GM12873 (cell line): ENCODE data around the gene CABLES2.

Experiments used
- TF ChIP-seq, protein P1 (sequence below): IDR thresholded peaks from 2 replicates; pipeline ENCODE4 v1.5.1; 2012; ENCODE audit warnings: low read depth, mild to moderate bottlenecking, moderate library complexity, low read length, control low read depth; ENCODE audit not compliant: insufficient read depth; ENCODE audit errors: missing control alignments

Gene CABLES2

DNA sequence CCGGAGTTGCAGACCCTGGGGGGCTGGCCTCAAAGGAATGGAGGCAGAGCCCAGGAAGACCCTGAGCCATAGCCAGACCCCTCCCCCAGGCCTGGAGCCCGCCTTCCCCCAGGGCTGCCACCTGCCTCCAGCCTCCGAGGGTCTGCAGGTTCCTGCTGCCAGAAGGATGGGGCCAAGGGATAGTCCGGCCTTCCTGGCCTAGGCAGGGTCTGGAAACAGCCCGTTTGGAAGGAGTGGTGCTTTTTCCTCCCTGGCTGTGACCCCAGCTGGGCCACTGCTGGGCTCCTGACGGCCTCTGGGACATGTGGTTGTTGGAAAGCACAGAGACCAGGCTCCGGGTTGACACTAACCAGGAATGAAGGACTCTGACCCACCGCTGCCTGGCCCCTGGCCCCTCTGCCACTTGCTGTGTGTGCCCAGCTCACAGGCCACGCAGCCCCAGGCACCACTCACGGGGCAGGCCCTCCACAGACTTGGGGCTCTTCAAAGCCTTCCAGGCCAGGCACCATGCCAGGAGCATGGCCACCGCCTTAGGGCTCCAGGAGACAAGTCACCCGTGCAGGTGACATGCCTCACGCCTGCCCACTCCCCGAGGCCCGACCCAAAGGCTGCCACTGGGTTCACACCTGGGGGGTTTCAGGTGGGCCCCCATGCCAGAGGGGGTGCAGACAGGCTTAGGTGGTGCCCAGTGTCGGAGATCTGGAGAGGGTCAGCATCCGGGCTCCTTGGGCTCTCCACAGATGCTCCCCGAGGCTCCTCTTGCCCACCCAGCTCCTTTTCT lies 36.1 kb downstream of the CABLES2 start:
- TF ChIP-seq, protein P1, sequence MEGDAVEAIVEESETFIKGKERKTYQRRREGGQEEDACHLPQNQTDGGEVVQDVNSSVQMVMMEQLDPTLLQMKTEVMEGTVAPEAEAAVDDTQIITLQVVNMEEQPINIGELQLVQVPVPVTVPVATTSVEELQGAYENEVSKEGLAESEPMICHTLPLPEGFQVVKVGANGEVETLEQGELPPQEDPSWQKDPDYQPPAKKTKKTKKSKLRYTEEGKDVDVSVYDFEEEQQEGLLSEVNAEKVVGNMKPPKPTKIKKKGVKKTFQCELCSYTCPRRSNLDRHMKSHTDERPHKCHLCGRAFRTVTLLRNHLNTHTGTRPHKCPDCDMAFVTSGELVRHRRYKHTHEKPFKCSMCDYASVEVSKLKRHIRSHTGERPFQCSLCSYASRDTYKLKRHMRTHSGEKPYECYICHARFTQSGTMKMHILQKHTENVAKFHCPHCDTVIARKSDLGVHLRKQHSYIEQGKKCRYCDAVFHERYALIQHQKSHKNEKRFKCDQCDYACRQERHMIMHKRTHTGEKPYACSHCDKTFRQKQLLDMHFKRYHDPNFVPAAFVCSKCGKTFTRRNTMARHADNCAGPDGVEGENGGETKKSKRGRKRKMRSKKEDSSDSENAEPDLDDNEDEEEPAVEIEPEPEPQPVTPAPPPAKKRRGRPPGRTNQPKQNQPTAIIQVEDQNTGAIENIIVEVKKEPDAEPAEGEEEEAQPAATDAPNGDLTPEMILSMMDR = no peak

DNA sequence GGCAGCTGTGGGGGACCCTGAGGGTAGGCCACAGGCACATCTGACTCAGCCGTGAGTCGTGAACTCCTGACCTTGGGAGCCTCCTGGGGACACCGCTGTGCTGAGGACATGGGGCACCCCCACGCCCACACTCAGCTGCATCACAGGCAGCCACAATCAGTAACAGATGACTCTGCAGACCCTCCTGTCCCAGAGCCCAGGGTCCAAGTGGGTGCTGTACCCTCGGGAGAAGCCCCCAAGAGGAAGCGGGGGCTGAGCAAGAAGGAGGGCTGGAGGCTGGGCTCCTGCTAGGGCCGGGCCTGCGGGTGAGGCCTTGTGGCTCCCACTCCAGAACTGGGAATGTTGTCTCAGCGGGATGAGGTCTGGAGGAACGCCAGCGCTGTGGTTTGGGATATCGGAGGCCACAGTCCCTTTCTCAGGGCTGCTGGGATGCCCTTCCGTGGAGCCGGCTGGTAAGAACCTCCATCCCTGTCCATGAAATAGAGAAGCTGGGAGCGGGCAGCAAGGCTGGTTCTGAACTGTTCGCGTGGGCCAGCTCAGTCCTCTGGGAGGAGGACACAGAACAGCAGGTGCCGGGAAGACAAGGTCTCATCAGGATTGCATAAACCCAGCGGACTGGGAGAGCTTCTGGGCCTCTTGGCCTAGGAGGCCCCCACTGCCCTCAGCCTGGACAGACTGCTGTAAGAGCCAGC lies 36.8 kb downstream of the CABLES2 start:
- TF ChIP-seq, protein P1 = no peak

DNA sequence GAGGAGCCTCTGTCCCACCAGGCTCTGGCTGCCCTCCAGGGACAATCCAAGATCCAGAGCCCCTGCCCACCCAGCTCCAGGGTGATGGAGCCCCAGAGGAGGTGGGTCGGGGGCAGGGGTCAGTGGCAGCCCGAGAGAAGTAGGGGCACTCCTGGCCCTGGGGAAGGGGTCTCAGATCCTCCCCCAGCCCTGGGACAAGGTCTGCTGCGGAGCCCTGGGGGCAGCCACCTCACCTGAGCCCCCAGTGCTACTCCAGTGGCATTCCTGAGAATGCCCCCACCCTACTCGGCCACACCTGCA lies 37.3 kb downstream of the CABLES2 start:
- TF ChIP-seq, protein P1 = no peak

DNA sequence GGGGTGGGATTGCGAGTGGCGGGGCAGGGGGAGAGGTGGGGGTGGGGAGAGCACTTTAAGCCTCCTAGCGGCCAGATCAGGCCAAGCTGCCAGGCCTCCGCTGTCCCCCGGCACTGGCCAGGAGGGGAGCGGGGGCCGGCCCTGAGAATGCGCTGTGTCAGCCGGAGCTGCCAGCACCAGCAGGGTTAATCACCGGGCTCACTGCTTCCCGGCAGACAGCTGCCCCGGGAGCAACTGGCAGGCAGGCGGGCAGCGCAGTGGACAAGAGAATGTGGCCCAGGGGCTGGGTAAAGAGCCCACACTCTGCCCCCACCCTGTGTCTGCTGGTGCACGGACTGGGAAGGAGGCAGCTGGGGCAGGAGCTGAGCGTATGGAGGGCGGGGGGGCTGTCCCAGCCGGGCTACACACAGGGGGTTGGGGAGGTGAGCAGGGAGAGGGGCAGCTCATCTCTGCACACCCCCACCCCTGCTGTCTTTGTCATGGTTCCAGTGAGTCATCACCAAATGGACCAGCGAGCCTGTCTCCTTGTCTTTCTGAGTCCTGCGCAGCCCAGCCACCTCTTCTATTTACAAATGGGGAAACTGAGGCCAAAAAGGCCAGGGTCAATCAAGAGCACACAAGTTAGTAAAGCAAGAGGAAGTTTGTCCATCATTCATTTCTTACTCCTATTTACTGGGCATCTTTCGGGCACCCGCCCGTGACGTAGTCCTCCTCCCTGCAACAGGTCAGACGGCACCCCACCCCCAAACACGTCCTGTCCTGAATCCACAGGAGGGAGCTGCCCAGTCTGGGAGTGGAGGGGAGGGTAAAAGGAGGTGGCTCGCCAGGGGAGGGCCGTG lies 37.9 kb downstream of the CABLES2 start:
- TF ChIP-seq, protein P1 = peak; percentile 36

DNA sequence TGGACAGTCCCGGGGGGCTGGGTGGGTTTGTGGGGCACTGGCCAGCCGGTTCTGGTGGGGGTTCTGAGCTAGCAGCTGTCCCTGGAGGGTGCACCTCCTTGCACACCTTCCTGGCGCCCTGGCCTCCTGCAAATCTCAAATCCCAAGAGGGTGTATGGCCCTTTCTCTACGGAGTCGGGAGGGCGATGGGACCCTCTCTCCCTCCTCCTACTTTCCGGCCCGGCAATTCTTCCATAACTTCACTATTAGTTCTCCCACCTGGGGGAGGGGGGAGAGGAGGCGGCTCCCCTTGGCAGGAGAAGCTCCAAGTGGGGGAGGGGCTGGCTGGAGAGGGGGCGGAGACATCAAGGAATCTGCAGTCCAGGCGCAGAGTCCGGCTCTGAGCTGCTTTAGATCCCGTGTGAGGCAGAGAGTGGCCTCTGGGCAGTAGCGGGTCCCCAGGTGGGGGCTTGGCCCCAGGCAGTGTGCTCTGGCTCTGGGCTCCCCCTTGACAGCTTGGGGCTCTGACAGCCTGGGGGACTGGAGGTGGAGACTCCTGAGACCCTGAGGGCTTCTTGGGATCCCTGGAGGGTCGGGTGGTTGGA lies 38.6 kb downstream of the CABLES2 start:
- TF ChIP-seq, protein P1 = no peak

DNA sequence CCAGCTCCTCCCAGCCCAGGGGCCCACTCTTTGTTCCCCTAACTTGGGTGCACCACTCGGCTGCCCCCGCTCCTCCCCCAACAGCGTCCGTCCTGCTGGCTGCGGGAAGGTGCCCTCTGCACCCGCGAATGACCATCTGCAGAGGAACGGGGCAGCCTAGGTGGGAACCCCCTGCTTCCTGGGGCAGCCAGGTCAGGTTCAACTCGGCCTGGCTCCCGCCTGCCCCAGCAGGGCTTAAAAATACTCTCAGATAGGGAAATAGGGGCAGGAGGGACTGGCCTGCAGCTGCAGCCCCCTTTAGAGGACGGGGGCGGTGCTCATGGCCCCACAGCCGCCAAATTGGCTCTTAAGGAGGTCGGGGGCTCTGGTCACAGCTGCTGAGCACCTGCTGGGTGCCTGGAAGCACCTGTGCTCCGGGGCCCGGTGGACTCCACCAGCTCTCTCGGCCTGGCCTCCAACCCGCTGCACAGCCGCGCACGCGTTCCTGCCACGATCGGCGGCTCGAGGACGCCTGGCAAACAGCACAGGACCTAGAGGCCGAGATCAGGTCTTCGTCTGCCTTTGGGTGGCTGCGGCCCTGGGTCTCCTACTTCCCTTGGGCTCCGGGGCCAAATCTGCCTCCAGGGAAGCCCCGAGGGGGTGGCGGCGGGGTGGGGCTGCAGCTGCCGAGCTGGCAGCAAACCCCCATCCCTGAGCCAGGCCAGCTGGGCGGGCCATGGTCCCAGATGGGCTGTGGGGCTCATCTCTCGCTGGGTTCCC lies 39.3 kb downstream of the CABLES2 start:
- TF ChIP-seq, protein P1 = no peak
